A673 (cell line): ENCODE results near the gene ABHD4. TPM values are rescaled to one million over a fixed set of nuclear protein-coding genes. Genes with fewer than 3 reads are reported as not detected.
"Not testable (repeated sequence)": the region's sequence is repeated elsewhere in the genome, so short reads cannot be mapped to it uniquely, and the experiment has no call there.

Experiments used
- BruUV-seq: library from RNA; stranded (reverse); fragments of 400-500 nt; replicated peaks from 2 replicates; lab custom pipeline; 2021; lab: Mats Ljungman, UMichigan
- CTCF ChIA-PET: fragments of 300-600 bp; sonication (Branson Sonifier 250); formaldehyde crosslinking; loops from one replicate; lab custom pipeline; 2022; ENCODE audit warnings: antibody characterized with exemption; lab: Charles Lee
- POLR2A ChIA-PET: fragments of 300-600 bp; sonication (Branson Sonifier 250); formaldehyde crosslinking; loops from one replicate; lab custom pipeline; 2022; ENCODE audit warnings: antibody characterized with exemption; ENCODE audit not compliant: low non-redundant PET; lab: Charles Lee
- DNase-seq: peaks from one replicate; pipeline ENCODE4 v3.0.0-alpha.2; 2015; ENCODE audit warnings: low spot score
- H3K27ac ChIP-seq: fragments of 200-600 bp; sonication (generic); 2 replicates; pipeline ENCODE4 v1.5.1; 2016; ENCODE audit warnings: mixed run types, low read depth, mild to moderate bottlenecking, mixed read lengths, antibody characterized with exemption, low read length; ENCODE audit not compliant: poor library complexity, severe bottlenecking
- H3K27me3 ChIP-seq: fragments of 200-600 bp; sonication (generic); replicated peaks from 2 replicates; pipeline ENCODE4 v1.6.1; 2017; ENCODE audit warnings: mixed run types, low read depth, mild to moderate bottlenecking, mixed read lengths, antibody characterized with exemption, low read length; ENCODE audit not compliant: insufficient read depth, poor library complexity
- H3K36me3 ChIP-seq: fragments of 200-600 bp; sonication (generic); 2 replicates; pipeline ENCODE4 v1.6.1; 2016; ENCODE audit warnings: mixed run types, mild to moderate bottlenecking, mixed read lengths, antibody characterized with exemption, low read length; ENCODE audit not compliant: insufficient read depth, poor library complexity, severe bottlenecking
- H3K4me1 ChIP-seq: fragments of 200-600 bp; sonication (generic); 2 replicates; pipeline ENCODE4 v1.6.1; 2017; ENCODE audit warnings: mixed run types, mild to moderate bottlenecking, mixed read lengths, antibody characterized with exemption, low read length; ENCODE audit not compliant: insufficient read depth, poor library complexity, severe bottlenecking
- H3K4me3 ChIP-seq: fragments of 200-600 bp; sonication (generic); 2 replicates; pipeline ENCODE4 v1.5.1; 2016; ENCODE audit warnings: low read depth, mixed run types, mild to moderate bottlenecking, mixed read lengths, low read length; ENCODE audit not compliant: poor library complexity, severe bottlenecking
- H3K9me3 ChIP-seq: fragments of 200-600 bp; sonication (generic); 2 replicates; pipeline ENCODE4 v1.6.1; 2016; ENCODE audit warnings: mixed run types, low read depth, mild to moderate bottlenecking, mixed read lengths, antibody characterized with exemption, low read length; ENCODE audit not compliant: poor library complexity, severe bottlenecking
- CTCF ChIP-seq: fragments of 300-800, 200-600 bp; sonication (generic); conservative IDR thresholded peaks from 2 replicates; pipeline ENCODE4 v1.5.1; 2017; ENCODE audit warnings: low read depth, mild to moderate bottlenecking, antibody characterized with exemption, low read length, moderate library complexity, mixed read lengths
- EZH2 ChIP-seq: fragments of 200-600 bp; sonication (generic); IDR thresholded peaks from 2 replicates; pipeline ENCODE4 v1.6.1; 2017; ENCODE audit warnings: borderline replicate concordance, low read depth, mild to moderate bottlenecking, mixed read lengths, antibody characterized with exemption, low read length; ENCODE audit not compliant: poor library complexity, severe bottlenecking
- intact Hi-C: fragments of 100-400 bp; cut with micrococcal nuclease; formaldehyde crosslinking; loops from one replicate; pipeline ENCODE4 v1.10.0; 2022; ENCODE audit not compliant: unreplicated experiment
- total RNA-seq: library from RNA; stranded (reverse); gene quantifications from 2 replicates; pipeline ENCODE4 v1.2.3, GENCODE V29; 2021

The ABHD4 gene
- total RNA-seq, 1 experiment from 2014 or later: 36.6 TPM

DNA sequence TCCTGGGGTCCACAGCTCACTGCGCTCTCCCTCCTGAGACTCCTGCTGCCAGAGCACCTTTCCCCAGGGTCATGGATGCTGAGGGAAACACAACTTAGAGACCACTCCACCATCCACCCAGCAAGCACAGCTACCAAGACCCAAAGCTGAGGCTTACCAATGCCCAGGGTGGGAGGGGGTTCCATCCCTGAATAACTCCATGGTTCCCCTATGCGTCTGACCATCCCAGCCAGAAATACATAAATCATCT is 45.3 kb upstream of the ABHD4 start:
- TF ChIP-seq CTCF (no peak), EZH2 (no peak)
- POLR2A ChIA-PET: no interaction called here

GRCh38 chr14:22553445-22553844 is 44.7 kb upstream of the ABHD4 start:
- no peak for TF ChIP-seq CTCF
- no peak for TF ChIP-seq EZH2

More for the DNA sequence above, 45.3 kb upstream of the ABHD4 start:
- peaks cover 72% of the 10 kb centered on the region for H3K4me1 ChIP-seq
- no peaks in the 10 kb centered on the region for H3K27me3 ChIP-seq
- BruUV-seq: no TSS peak
- DNase-seq: no peak
- no peaks in the 10 kb centered on the region for H3K9me3 ChIP-seq
- no peak overlapping the region for H3K4me3 ChIP-seq
- intact Hi-C loops: loop anchor here (10.0 kb wide), 1 partner anchor 502 kb away; the partner anchor contains the start of gene CDH24
- CTCF ChIA-PET: interaction anchor here (0.9 kb wide), 1 partner anchor 17 kb away, joined by 4 read pairs; no protein-coding TSS in a partner anchor
- H3K27ac ChIP-seq: peak overlapping the region; percentile 86
- no peaks in the 10 kb centered on the region for H3K36me3 ChIP-seq

DNA sequence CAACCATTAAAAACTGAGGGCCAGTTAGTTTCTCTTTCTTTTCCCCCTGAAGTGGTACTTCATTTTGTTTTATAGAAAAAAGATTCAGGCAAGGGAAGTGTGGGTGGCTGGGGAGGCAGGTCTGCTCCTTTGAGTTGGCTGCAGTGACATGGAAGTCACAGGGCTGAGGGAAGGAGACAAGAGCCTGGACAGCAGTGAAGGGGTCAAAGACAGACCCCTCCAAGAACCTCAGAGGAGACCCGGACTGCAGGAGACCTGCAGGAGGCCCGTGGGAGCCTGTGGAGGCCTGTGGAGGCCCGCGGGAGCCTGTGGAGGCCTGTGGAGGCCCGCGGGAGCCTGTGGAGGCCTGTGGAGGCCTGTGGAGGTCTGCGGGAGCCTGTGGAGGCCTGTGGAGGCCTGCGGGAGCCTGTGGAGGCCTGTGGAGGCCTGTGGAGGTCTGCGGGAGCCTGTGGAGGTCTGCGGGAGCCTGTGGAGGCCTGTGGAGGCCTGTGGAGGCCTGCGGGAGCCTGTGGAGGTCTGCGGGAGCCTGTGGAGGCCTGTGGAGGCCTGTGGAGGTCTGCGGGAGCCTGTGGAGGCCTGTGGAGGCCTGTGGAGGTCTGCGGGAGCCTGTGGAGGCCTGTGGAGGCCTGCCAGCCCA is 44.1 kb upstream of the ABHD4 start:
- Histone ChIP-seq H3K27ac (peak overlapping the region; percentile 53), H3K4me1 (peaks cover 65% of the 10 kb centered on the region)
- BruUV-seq, H3K4me3 ChIP-seq, POLR2A ChIA-PET, H3K27me3 ChIP-seq, H3K9me3 ChIP-seq, DNase-seq, CTCF ChIA-PET, H3K36me3 ChIP-seq: not testable (repeated sequence)
- intact Hi-C loops: loop anchor here (10.0 kb wide), 1 partner anchor 501 kb away; the partner anchor contains the start of gene CDH24

More at GRCh38 chr14:22553445-22553844, 44.7 kb upstream of the ABHD4 start:
- Histone ChIP-seq H3K4me1 (peaks cover 67% of the 10 kb centered on the region), H3K27me3 (no peaks in the 10 kb centered on the region), H3K27ac (peak overlapping the region; percentile 53), H3K36me3 (no peaks in the 10 kb centered on the region), H3K9me3 (no peaks in the 10 kb centered on the region), H3K4me3 (no peak overlapping the region)
- POLR2A ChIA-PET: no interaction called here
- intact Hi-C loops: loop anchor here (10.0 kb wide), 1 partner anchor 501 kb away; the partner anchor contains the start of gene CDH24
- CTCF ChIA-PET: no interaction called here
- DNase-seq: no peak
- no TSS peak for BruUV-seq
